ENCODE data around the gene TMEM141.
"Not testable (repeated sequence)": the region's sequence is repeated elsewhere in the genome, so short reads cannot be mapped to it uniquely, and the experiment has no call there.

Gene TMEM141

GRCh38 chr9:136776947-136777346 lies 14.2 kb upstream of the TMEM141 start:
- no peak for DNase-seq (ENCODE audit: extremely low spot score)
- CTCF ChIA-PET, result no interaction called here
- TF ChIP-seq SUZ12 (IDR thresholded peaks at IDR 0.05), result no peak
- no peak for TF ChIP-seq TARDBP (IDR thresholded peaks at IDR 0.05)
- TF ChIP-seq BHLHE40 (IDR thresholded peaks at IDR 0.05; ENCODE audit: borderline replicate concordance), result no peak
- TF ChIP-seq CTBP1 (IDR thresholded peaks at IDR 0.05; ENCODE audit: borderline replicate concordance), result no peak
- TF ChIP-seq ZNF384 (IDR thresholded peaks at IDR 0.05), result no peak
- no peak for TF ChIP-seq LEF1 (IDR thresholded peaks at IDR 0.05; ENCODE audit: borderline replicate concordance)
- no peak for TF ChIP-seq L3MBTL2 (conservative IDR thresholded peaks at IDR 0.05)
- POLR2A ChIA-PET, result interaction anchor here (1.0 kb wide), 1 partner anchor 49 kb away, joined by 3 read pairs; no protein-coding TSS in a partner anchor

- TF ChIP-seq ZNF384 (IDR thresholded peaks at IDR 0.05), result no peak
- no peak for DNase-seq (ENCODE audit: extremely low spot score)
- ChIA-PET POLR2A (interaction anchor here (1.0 kb wide), 1 partner anchor 49 kb away, joined by 3 read pairs; no protein-coding TSS in a partner anchor), CTCF (interaction anchor here (1.2 kb wide), 1 partner anchor 8 kb away, joined by 4 read pairs; no protein-coding TSS in a partner anchor)
Measured at GRCh38 chr9:136777359-136777758, 13.8 kb upstream of the TMEM141 start.

- CTCF ChIA-PET, result interaction anchor here (0.5 to 2.5 kb wide), 8 partner anchors 9 to 280 kb away, joined by 3 to 7 read pairs (median 4); no protein-coding TSS in a partner anchor
- POLR2A ChIA-PET, result interaction anchor here (0.7 to 1.5 kb wide), 3 partner anchors 17 to 443 kb away, joined by 3 to 5 read pairs (median 3); no protein-coding TSS in a partner anchor
- DNase-seq (ENCODE audit: extremely low spot score), result no peak
- TF ChIP-seq CTBP1 (IDR thresholded peaks at IDR 0.05; ENCODE audit: borderline replicate concordance), result no peak
- no peak for TF ChIP-seq SP1 (IDR thresholded peaks at IDR 0.05)
- TF ChIP-seq LEF1 (IDR thresholded peaks at IDR 0.05; ENCODE audit: borderline replicate concordance), result no peak
- TF ChIP-seq PKNOX1 (IDR thresholded peaks at IDR 0.05), result no peak
- no peak for TF ChIP-seq ARNT (IDR thresholded peaks at IDR 0.05)
- TF ChIP-seq SUZ12 (IDR thresholded peaks at IDR 0.05), result no peak
- no peak for TF ChIP-seq L3MBTL2 (conservative IDR thresholded peaks at IDR 0.05)
- TF ChIP-seq NFRKB (IDR thresholded peaks at IDR 0.05), result no peak
- TF ChIP-seq TARDBP (IDR thresholded peaks at IDR 0.05), result no peak
- no peak for TF ChIP-seq FOXK2 (IDR thresholded peaks at IDR 0.05)
- TF ChIP-seq ELF4 (IDR thresholded peaks at IDR 0.05), result no peak
- TF ChIP-seq HDGF (IDR thresholded peaks at IDR 0.05; ENCODE audit: borderline replicate concordance), result no peak
Measured at GRCh38 chr9:136779808-136780207, 11.3 kb upstream of the TMEM141 start.

- TF ChIP-seq L3MBTL2 (conservative IDR thresholded peaks at IDR 0.05) (no peak), CTBP1 (IDR thresholded peaks at IDR 0.05; ENCODE audit: borderline replicate concordance) (no peak), SP1 (IDR thresholded peaks at IDR 0.05) (no peak)
Measured at GRCh38 chr9:136782452-136782851, 8.7 kb upstream of the TMEM141 start.

GRCh38 chr9:136784249-136784996 lies 6.7 kb upstream of the TMEM141 start:
- DNase-seq (ENCODE audit: extremely low spot score), result no peak
- ChIA-PET POLR2A (no interaction called here), CTCF (interaction anchor here (1.1 kb wide), 1 partner anchor 21 kb away, joined by 3 read pairs; no protein-coding TSS in a partner anchor)
- TF ChIP-seq PKNOX1 (IDR thresholded peaks at IDR 0.05), result peak; percentile 68
- no peak for TF ChIP-seq BHLHE40 (IDR thresholded peaks at IDR 0.05; ENCODE audit: borderline replicate concordance)

More at GRCh38 chr9:136782452-136782851, 8.7 kb upstream of the TMEM141 start:
- DNase-seq (ENCODE audit: extremely low spot score), result no peak
- ChIA-PET POLR2A (no interaction called here), CTCF (interaction anchor here (1.0 kb wide), 1 partner anchor 13 kb away, joined by 3 read pairs; no protein-coding TSS in a partner anchor)

- DNase-seq (ENCODE audit: extremely low spot score), result no peak
- CTCF ChIA-PET, result interaction anchor here (0.6 kb wide), 1 partner anchor 102 kb away, joined by 4 read pairs; the partner anchor contains the start of gene TRAF2
- TF ChIP-seq NFRKB (IDR thresholded peaks at IDR 0.05) (no peak), FOXM1 (IDR thresholded peaks at IDR 0.05; ENCODE audit: borderline replicate concordance) (no peak), PKNOX1 (IDR thresholded peaks at IDR 0.05) (no peak), ARNT (IDR thresholded peaks at IDR 0.05) (no peak), SUZ12 (IDR thresholded peaks at IDR 0.05) (no peak), TARDBP (IDR thresholded peaks at IDR 0.05) (no peak), HDGF (IDR thresholded peaks at IDR 0.05; ENCODE audit: borderline replicate concordance) (no peak), ELF4 (IDR thresholded peaks at IDR 0.05) (no peak), FOXA1 (IDR thresholded peaks at IDR 0.05) (no peak), BHLHE40 (IDR thresholded peaks at IDR 0.05; ENCODE audit: borderline replicate concordance) (no peak), ZNF384 (IDR thresholded peaks at IDR 0.05) (no peak), LEF1 (IDR thresholded peaks at IDR 0.05; ENCODE audit: borderline replicate concordance) (no peak), CTBP1 (IDR thresholded peaks at IDR 0.05; ENCODE audit: borderline replicate concordance) (no peak), L3MBTL2 (conservative IDR thresholded peaks at IDR 0.05) (no peak), SP1 (IDR thresholded peaks at IDR 0.05) (no peak), FOXK2 (IDR thresholded peaks at IDR 0.05) (no peak)
- POLR2A ChIA-PET, result no interaction called here
Measured at GRCh38 chr9:136784997-136785361, 6.2 kb upstream of the TMEM141 start.

- DNase-seq (ENCODE audit: extremely low spot score); POLR2A ChIA-PET: not testable (repeated sequence)
- CTCF ChIA-PET, result interaction anchor here (0.6 to 0.7 kb wide), 2 partner anchors 59 to 101 kb away, joined by 4 to 7 read pairs; partner anchors contain the start of gene TRAF2
Measured at GRCh38 chr9:136785565-136786355, 5.4 kb upstream of the TMEM141 start.
